Muscle of leg (tissue), 11 donors: Measurements from ENCODE around the gene CAPS. TPM values are rescaled to one million over a fixed set of nuclear protein-coding genes. Genes with fewer than 3 reads are reported as not detected.

Source experiments
- DNase-seq: peaks from one replicate; pipeline ENCODE4 v3.0.0; 2013
- H3K27ac ChIP-seq: one replicate; pipeline ENCODE4 v1.5.1; 2013; ENCODE audit warnings: mild to moderate bottlenecking, low read length, control low read depth
- H3K27me3 ChIP-seq: one replicate; pipeline ENCODE4 v1.6.1; 2013; ENCODE audit warnings: low read length; ENCODE audit not compliant: control insufficient read depth, insufficient read depth
- H3K36me3 ChIP-seq: one replicate; pipeline ENCODE4 v1.6.1; 2013; ENCODE audit warnings: low read length; ENCODE audit not compliant: control insufficient read depth, insufficient read depth
- H3K4me1 ChIP-seq: one replicate; pipeline ENCODE4 v1.6.1; 2013; ENCODE audit warnings: low read length; ENCODE audit not compliant: control insufficient read depth, insufficient read depth
- H3K4me3 ChIP-seq: one replicate; pipeline ENCODE4 v1.5.1; 2013; ENCODE audit warnings: low read length, control low read depth
- H3K9me3 ChIP-seq: replicated peaks from 2 replicates; pipeline ENCODE4 v1.6.1; 2013; ENCODE audit warnings: low read depth, low read length; ENCODE audit not compliant: control insufficient read depth
- WGBS: methylation state at CpG from one replicate; pipeline ENCODE4 v1.1.5; 2013; ENCODE audit warnings: missing lambda C conversion rate; ENCODE audit not compliant: insufficient coverage; 5-methylcytosine and 5-hydroxymethylcytosine counted together
- polyA plus RNA-seq, 8 donors: library from polyadenylated mRNA; unstranded; fragments of 120-200 nt; gene quantifications; one replicate each; pipeline versions ENCODE4 v1.2.1 to v1.2.3, GENCODE V29; 2013; ENCODE audit warnings: inconsistent platforms in 1 of 8, low replicate concordance in 1 of 8; ENCODE audit not compliant: insufficient read length in 8 of 8, insufficient read depth in 1 of 8
- total RNA-seq: library from RNA; stranded (reverse); fragments of 120-200 nt; gene quantifications from one replicate; pipeline ENCODE4 v1.2.4, GENCODE V29; 2013

The CAPS gene
- total and polyA plus RNA-seq, 9 donors, result 3.9 to 10.1 (median 6.3) TPM

DNA sequence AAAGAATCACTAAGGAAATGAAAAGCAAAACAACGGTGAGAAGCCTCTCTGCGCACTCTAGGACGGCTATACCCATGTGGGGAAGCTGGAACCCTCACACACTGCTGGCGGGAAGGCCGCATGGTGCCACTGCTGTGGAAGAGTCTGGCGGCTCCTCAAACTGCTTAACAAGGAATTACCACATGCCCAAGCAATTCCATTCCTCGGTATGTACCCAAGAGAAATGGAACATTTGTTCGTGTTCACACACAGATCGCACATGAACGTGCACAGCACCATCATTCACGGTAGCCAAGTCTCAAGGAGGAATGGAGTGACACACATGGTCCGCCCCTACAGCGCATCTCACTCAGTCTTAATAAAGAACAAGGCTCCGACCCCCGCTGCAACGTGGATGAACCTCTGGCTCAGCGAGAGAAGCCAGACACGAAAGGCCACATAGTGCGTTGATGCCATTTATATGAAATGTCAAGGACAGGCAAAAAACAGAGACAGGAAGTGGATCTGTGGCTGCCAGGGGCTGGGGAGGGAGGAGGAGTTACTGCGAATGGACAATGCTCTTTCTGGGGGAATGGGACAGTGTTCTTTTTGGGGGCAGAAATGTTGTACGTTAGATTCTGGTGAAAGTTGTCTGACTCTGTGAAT, 7.6 kb downstream of the CAPS start:
- Histone ChIP-seq H3K27ac (no peak overlapping the region), H3K27me3 (no peaks in the 10 kb centered on the region), H3K4me1 (peaks cover 13% of the 10 kb centered on the region), H3K4me3 (no peak overlapping the region), H3K36me3 (peaks cover 83% of the 10 kb centered on the region), H3K9me3 (no peaks in the 10 kb centered on the region)
- no peak for DNase-seq
- WGBS, result 87% methylated on average over 20 of the region's 21 CpGs

DNA sequence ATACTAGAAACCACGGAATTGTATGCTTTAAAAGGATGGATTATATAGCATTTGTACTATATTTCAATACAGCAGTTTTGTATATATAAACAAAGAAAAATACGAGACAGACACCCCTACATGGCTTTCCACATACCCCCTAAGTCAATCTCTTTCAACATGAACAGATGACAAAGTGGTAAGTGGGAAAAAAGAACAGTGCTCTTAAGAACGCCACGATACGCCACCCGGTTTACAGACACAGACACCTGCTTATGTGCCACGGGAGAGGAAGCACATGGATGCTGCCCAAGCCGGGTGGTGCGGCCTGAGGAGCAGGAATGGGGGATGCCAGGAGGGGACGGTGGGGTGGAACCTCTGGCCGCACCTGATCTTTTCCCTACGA, 8.1 kb downstream of the CAPS start:
- Histone ChIP-seq H3K27me3 (no peaks in the 10 kb centered on the region), H3K27ac (no peak overlapping the region), H3K4me1 (peaks cover 17% of the 10 kb centered on the region), H3K4me3 (no peak overlapping the region), H3K9me3 (no peaks in the 10 kb centered on the region), H3K36me3 (peaks cover 83% of the 10 kb centered on the region)
- no peak for DNase-seq
- 94% methylated on average over 6 of the region's 12 CpGs for WGBS

DNA sequence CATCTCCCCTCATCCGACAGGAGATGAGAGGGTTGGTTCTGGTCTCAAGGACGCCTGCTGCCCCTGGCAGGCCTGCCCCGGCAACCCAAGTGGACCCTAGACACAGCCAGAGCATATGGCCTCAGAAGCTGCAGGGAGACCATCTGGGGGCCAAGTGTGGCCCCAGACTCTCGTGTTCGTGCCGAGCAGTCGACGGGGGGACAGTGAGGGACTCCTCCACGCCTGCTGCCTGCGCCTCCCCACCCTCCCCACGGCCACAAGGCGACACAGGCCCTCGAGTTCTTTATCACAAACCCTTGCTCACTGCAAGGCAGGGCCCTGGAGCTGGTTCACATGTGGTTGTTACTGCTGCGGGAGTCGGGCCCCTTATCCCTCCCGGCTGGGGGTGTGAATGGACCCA, 9.3 kb downstream of the CAPS start:
- Histone ChIP-seq H3K36me3 (peaks cover 85% of the 10 kb centered on the region), H3K9me3 (no peaks in the 10 kb centered on the region), H3K4me1 (peaks cover 27% of the 10 kb centered on the region), H3K4me3 (no peak overlapping the region), H3K27me3 (no peaks in the 10 kb centered on the region), H3K27ac (no peak overlapping the region)
- DNase-seq, result no peak
- WGBS, result 91% methylated on average over 10 of the region's 16 CpGs

DNA sequence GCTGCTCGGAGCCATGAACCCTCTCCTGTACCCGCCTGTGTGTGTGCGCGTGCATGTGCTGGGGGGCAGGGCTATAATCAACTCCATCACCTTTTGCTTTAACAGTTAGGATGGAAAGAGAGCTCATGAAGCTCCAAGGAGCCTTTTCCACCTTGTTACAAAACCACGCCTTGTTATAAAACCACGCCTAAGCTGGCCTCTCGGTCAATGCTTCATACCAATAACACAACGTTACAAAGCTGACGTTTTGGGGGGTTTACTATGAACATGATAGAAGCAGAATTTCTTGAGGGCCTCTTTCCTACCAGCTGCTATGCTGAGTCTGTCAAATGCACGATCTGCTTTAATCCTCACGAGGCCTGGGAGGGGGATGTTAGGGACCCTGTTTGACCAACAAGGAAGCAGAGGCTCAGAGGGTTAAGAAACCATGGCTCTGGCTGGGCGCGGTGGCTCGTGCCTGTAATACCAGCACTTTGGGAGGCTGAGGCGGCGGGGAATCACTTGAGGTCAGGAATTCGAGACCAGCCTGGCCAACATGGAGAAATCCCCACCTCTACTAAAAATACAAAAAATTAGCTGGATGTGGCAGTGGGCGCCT, 11.9 kb downstream of the CAPS start:
- peaks cover 32% of the 10 kb centered on the region for H3K4me1 ChIP-seq
- H3K36me3 ChIP-seq, result peaks cover 91% of the 10 kb centered on the region
- WGBS, result 71% methylated on average over 9 of the region's 18 CpGs
- no peak for DNase-seq
- no peak overlapping the region for H3K4me3 ChIP-seq
- H3K27me3 ChIP-seq, result no peaks in the 10 kb centered on the region
- H3K9me3 ChIP-seq, result no peaks in the 10 kb centered on the region
- peak overlapping the region; percentile 91 for H3K27ac ChIP-seq

DNA sequence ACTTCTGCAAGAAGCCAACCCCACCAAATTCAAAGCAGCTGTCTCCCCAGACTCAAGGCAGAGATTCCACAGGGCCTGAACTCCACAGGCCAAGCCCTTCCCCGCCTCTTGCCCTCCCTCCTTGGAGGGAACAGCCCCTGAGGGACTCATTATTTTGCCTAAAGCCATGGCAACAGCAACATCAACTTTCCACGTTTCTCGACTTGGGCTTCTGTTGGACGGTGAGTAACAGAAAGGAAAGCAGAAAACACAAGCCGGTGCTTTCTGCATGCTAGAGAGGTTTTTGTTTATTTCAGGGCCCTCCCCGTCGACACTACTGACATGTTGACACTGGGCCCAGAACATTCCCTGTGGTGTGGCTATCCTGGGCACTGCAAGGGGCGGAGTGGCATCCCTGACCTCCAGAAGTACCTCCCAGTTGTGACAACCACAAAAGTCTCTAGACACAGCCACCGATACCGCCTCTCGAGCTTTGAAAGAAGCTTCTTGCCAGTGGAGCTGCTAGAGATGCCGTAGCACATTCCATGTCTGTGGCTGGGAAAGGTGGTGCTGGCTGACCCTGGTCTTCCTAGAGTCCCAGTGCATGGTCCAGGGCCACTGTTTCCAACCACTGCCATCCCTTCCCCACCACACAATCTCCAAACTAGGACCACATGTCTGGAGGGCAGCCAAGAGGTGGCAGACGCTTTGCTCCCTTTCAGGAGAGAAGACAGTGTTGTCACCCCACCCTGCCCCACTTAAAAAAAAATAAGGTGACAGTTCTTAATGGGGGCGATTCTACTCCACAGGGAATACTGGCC, 12.8 kb downstream of the CAPS start:
- H3K9me3 ChIP-seq, result no peaks in the 10 kb centered on the region
- peaks cover 91% of the 10 kb centered on the region for H3K36me3 ChIP-seq
- H3K27me3 ChIP-seq, result no peaks in the 10 kb centered on the region
- DNase-seq, result peak; percentile 97
- WGBS, result 26% methylated on average over 7 of the region's 14 CpGs
- no peak overlapping the region for H3K4me3 ChIP-seq
- peaks cover 32% of the 10 kb centered on the region for H3K4me1 ChIP-seq
- H3K27ac ChIP-seq, result peak overlapping the region; percentile 91

DNA sequence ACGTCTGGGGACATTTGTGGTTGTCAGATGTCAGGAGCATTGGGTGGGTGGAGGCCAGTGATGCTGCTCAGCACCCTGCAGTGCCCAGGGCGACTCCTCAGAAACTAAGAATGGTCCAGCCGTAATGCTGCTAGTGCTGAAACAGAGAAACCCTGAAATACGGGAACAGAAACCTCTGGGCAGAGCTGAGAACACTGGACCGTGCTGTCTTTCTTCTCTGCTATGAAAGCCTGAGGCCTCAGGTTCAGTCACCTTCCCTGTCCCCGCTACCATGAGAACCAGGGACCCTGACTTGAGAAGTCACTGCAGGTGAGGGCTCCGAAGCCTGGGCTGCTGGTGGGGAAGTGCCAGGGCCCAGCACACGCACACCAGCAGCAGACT, 13.4 kb downstream of the CAPS start:
- Histone ChIP-seq H3K9me3 (no peaks in the 10 kb centered on the region), H3K4me3 (no peak overlapping the region), H3K4me1 (peaks cover 33% of the 10 kb centered on the region), H3K27me3 (no peaks in the 10 kb centered on the region), H3K36me3 (peaks cover 96% of the 10 kb centered on the region), H3K27ac (peak overlapping the region; percentile 91)
- 59% methylated on average over 5 of the region's 8 CpGs for WGBS
- DNase-seq, result no peak

DNA sequence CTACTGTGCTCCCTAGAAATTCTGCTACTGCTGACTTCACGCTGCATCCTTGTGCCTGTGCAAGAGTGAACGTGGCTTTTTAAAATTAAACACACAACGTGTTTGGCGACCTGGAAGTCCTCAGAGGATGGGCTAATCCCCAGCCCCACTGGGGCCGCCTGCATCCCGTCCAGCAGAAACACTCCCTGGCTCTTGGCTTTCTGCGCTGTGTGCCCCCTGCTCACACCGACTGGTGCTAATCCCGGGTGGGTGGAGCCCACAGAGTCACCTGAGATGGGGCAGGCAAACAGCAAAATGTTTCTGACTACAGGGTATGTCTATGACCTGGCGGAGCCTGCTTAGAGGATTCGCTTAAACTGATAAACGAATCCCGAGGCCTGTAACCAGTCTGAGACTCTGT, 15.1 kb downstream of the CAPS start:
- no peaks in the 10 kb centered on the region for H3K27me3 ChIP-seq
- no peak overlapping the region for H3K4me3 ChIP-seq
- DNase-seq, result no peak
- H3K9me3 ChIP-seq, result no peaks in the 10 kb centered on the region
- H3K27ac ChIP-seq, result no peak overlapping the region
- H3K4me1 ChIP-seq, result peaks cover 50% of the 10 kb centered on the region
- 69% methylated on average over 10 of the region's 13 CpGs for WGBS
- H3K36me3 ChIP-seq, result peaks cover 91% of the 10 kb centered on the region

DNA sequence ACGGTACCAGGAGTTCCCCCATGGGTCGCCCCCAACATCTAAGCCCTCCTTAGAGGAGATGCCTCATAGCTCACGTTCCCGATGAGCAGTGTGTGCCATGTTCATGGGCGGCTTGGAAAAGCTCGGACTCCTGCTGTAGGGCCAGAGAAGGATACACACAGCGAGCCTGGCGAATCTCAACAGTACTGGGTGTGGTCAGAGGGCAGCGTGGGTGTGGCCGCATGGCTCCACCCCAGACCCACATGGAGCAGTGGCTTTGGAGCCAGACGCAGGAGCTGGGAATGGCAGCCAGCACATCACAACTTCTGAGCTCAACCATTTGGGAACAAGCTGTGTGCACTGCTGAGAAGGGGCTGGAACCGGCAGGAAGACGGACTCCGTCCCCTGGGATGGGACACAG, 15.6 kb downstream of the CAPS start:
- Histone ChIP-seq H3K4me1 (peaks cover 54% of the 10 kb centered on the region), H3K9me3 (no peaks in the 10 kb centered on the region), H3K27ac (no peak overlapping the region), H3K4me3 (no peak overlapping the region), H3K36me3 (peaks cover 89% of the 10 kb centered on the region), H3K27me3 (no peaks in the 10 kb centered on the region)
- WGBS, result 78% methylated on average over 12 of the region's 14 CpGs
- no peak for DNase-seq

DNA sequence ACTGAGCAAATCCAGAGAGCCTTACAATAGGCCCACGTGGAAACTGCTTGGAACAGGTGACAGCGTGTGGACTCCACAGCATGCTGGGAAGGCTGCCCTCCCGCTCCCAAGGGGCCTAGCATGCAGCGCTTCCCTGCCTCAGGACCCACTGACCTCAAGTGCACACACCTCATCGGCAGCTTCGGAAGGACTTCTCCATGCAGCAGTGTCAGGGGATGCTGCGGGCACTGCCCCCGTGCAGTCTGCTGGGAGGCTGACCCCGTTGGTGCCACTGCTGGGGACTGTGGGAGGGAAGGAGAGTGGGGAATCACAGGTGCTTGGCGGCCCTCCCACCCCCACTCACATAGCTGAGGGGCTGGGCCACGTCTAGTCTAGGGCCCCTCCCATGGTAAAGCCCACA, 17.2 kb downstream of the CAPS start:
- peaks cover 79% of the 10 kb centered on the region for H3K36me3 ChIP-seq
- no peak for DNase-seq
- 74% methylated on average over 4 of the region's 11 CpGs for WGBS
- H3K4me3 ChIP-seq, result no peak overlapping the region
- no peaks in the 10 kb centered on the region for H3K27me3 ChIP-seq
- no peak overlapping the region for H3K27ac ChIP-seq
- H3K9me3 ChIP-seq, result no peaks in the 10 kb centered on the region
- H3K4me1 ChIP-seq, result peaks cover 62% of the 10 kb centered on the region

DNA sequence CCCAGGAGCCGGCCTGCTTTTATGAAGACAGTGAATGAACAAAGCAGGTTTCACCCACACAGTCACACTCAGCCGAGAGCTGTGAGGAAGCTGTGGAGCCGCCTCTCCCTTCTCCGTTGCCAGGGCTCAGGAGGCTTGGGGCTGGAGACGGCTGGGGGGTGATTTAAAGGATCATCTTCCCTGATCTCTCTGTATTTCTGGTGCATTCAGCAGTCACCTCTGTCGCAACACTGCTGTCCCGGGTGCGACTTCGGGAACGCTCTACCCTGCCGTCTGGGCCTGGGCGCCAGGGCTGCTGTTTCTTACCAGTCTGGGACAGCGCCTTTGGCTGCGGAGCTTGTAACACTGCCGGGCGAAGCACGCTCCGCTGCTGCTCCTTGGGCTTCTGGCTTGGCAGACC, 18.1 kb downstream of the CAPS start:
- Histone ChIP-seq H3K27ac (no peak overlapping the region), H3K4me3 (no peak overlapping the region), H3K36me3 (peaks cover 77% of the 10 kb centered on the region), H3K9me3 (no peaks in the 10 kb centered on the region), H3K27me3 (no peaks in the 10 kb centered on the region), H3K4me1 (peaks cover 58% of the 10 kb centered on the region)
- WGBS, result 65% methylated on average over 14 of the region's 18 CpGs
- no peak for DNase-seq
